NCI-H1048 (cell line): Measurements from ENCODE around the gene CD84.
"Not testable (repeated sequence)": the region's sequence is repeated elsewhere in the genome, so short reads cannot be mapped to it uniquely, and the experiment has no call there.

Experiments
- DNase-seq: peaks from one replicate; lab custom pipeline; 2025; lab: John Stamatoyannopoulos, UW

CD84 gene, protein sequence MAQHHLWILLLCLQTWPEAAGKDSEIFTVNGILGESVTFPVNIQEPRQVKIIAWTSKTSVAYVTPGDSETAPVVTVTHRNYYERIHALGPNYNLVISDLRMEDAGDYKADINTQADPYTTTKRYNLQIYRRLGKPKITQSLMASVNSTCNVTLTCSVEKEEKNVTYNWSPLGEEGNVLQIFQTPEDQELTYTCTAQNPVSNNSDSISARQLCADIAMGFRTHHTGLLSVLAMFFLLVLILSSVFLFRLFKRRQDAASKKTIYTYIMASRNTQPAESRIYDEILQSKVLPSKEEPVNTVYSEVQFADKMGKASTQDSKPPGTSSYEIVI

DNA sequence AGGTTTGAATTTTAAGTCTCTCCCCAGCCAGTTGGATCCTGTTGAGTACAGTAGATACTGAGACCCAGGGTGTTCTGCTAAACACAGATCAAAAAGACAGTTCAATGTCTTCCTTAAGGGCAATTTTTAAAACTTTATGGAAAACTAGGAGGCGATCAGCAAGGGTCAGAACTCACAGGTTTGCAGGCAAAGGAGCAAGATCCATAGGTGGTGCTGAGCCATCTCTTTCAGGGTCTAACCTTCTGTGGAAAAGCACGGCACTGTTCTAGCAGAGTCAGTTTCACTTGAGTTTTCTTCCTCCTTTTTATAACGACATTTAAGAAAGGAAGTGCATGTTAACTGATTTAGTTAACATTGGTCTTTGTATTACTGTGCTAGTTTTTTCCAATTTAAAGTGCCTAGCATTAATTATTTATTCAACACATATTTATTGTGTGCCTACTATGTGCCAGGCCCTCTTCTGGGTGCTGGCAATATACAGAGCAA is at the start of gene CD84:
CD84 (minus strand) TSS at position 281 of the 486 bp plus-strand sequence; CDS start at position 222, 59 bp downstream.
- DNase-seq: no peak

DNA sequence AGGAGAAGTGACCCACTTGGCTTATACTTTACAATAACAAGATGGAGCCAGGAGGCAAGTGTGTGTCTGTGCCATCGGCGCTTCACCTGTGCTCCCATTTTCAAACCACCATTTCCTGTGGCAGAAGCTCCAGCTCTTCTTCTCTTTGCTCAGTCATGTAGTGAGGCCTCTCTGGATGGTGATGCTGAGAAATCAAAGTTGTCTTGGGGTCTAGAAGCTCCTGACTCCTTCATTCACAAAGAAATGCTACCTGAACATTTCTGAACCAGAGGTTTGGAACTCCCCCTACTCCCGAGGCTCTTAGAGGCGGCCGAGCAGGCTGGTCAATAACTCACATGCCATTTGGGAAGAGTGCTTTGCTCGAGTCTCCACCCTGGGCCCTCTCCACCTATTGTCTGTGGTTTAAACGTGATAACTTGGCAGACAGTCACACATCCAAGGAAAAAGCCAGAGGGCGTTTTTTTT is 49.5 kb upstream of the CD84 start:
- no peak for DNase-seq

DNA sequence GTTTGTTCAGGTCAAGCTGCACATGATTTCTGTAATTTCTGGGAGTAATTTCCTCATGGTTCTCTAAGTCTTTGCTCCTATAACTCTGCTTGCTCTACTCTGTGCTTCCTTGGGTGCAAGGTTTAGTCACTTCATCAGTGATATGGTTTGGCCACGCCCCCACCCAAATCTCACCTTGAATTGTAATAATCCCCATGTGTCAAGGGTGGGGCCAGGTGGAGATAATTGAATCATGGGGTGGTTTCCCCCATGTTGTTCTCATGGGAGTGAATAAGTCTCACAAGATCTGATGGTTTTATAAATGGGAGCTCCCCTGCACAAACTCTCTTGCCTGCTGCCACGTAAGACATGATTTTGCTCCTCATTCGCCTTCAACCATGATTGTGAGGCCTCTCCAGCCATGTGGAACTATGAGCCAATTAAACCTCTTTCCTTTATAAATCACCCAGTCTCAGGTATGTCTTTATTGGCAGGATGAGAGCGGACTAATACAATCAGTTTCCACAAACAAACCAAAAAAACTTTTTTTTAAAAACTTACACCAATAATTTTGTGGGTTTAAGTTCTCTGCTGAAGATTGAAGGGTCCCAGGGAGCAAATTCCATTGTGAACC is 48.5 kb upstream of the CD84 start:
- DNase-seq: not testable (repeated sequence)

DNA sequence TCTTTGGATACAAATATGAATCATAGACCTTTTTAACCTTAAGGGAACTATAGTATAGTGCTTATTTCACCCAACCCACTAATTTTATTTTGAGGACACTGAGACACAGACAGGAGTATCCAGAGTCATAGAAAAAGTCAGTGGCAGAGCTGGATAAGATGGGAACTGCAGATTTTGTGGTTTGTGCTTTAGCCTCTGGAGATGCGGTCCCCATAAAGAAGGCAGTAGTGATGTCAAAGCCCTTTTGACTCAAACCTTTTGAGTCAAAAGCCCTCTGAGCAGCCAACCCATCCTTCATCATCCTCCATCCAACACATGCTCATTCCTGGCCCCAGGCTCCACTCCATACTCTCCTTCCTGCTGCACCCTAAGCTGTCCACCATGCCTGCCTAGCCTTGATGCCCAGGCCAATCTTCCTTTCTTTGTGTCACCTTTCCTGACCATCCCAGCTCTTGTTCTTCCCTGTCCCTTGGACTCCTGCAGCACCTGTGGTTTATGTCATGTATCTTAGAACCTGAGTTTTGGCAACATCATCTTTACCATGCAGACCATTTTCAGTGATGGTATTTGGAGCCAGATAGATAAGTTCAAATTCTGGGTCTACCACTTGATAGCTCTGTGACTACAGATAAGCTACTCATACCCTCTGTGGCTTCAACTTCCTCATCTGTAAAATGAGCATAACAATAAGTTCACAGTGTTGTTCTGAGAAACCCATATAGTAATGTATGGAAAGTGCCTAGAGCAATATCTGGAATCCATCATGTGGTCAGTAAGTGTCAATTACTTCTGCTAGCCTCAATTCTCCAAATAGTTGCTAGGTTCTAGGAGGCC is 47.4 kb upstream of the CD84 start:
- DNase-seq: no peak

DNA sequence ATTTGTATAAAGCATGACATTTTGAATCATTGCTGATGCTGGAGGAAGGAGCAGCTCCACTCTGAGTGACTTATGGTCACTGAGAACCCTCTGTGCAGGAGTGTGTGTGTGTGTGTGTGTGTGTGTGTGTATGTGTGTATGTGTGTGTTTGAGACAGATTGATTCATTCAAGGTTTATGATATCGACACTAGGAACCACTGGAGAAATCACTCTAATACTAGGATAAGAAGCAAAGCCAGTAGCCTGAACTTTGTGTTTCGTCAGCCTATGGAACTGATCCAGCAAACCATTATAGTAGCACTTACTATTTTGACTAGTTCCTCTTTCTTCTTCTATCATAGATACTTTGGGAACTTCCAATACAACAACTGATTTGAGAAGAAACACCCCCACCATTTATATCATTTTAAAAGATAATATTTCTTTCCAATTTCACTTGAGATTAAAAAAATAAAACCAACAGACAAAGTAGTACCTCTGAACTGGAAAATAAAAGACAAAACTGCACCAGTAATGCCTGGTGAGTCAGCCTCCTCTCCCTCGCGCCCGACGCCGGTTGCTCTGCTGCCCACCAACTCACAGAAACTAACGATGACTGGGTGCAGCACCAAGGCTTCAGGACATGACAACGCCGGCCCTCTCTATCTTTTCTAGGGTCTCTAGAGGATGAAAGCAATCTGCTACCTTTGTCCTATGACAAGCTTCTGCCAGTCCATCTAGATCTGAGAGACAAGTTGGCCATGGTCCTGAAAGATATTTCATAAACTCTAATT is 46.6 kb upstream of the CD84 start:
- DNase-seq: no peak

DNA sequence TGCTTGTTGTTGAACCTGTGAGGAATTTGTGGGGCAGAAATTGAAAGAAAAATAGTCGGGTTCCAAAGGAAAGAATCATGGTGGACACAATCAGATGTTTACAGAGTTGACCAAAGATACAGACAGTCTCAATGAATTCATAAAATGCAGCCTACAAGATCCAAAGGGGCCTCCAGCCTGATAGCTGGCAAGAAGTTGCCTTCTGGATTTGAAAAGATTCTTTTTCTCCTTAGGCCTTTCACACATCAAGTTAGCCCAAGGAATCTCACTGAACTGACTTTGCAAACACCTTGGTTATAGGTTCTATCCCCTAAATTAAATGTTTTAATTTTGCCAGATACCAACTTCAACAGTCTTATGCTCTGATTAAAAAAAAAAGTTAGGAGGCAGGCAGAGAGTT is 46.0 kb upstream of the CD84 start:
- DNase-seq: no peak

DNA sequence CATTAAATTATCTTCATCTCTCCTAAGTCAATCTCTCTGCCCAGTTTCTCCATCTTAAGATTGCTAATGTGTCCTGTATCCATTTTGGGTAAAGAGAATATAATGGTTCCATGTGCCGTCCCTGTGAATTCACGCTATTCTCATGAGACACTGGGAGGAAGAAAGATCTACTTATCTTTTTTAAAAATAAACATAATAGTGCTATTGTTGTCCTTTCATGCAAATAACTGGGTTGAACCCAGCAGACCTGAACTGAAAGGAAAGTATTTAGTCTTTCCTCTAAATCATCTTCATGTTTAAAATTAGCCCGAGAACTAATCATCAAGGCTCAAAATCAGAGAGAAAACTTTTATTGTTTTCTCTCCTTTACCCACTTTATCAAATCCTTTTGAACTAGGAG is 45.2 kb upstream of the CD84 start:
- DNase-seq: no peak

DNA sequence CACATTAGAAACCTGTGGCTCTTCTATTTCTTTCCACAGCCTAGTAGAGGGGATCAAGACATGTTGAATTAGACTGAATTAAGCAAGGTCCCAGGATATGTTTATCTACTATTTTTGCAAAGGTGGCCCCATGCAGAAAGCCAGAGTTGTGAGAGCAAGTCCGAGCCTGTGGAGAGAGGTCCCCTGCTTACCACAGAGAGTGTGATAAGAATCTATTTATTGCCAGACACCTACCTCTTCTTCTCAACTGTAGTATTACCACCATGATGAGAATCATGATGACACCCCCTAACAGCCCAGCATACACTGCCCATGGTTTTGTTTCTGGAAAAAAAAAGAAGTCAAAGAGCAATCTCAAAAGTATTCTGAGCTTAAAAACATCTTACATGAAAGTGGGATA is 44.6 kb upstream of the CD84 start:
- no peak for DNase-seq

DNA sequence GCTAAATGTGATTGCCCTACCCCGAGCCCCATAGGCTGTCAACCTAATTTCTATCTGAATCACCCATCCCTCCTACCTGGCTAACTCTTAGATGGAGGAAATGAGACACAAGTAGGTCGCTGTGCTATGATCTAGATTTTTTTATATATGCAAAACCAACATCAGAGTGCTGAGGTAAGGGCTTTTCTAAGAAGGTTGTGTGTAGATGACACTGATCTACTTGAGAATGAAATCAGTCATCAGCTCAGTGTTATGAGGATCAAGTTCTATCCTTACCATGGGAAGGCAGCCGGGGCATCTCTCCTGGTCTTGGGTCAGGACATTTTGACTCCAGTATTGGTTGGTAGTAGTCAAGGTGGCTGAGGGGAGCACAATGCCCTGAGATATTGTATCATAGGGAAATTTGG is 43.9 kb upstream of the CD84 start:
- DNase-seq: no peak

DNA sequence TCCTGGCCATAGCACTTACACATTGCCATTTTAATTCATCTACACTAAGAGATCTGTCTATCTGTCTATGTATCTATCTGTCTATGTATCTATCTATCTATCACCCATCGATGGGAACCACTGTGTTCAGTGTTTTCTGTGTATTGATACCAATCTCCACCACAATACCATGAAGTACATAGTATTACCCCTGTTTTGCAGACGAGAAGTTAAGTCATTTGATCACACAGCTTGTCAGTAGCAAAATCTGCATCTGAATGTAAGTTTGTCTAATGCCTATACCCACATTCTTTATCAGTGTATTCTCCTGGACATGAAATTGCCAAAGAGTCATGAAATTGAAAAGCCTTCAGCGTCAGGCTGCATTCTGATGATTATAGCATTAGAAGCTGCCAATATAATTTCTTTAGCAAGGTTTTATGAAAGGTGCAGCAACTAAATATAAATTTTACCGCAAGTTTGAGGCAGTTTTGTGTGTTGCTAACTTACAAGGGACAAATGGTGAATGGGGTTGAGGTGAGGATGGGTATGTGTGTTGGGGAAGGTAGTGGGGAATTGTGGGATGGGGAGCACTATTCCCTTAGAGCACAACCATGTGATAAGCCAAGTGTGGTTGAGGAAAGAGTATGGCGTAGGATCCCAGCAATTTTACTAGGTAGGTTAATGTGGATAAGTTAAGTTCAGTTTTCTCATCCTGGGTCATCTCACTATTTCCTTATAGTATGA is 43.4 kb upstream of the CD84 start:
- no peak for DNase-seq

DNA sequence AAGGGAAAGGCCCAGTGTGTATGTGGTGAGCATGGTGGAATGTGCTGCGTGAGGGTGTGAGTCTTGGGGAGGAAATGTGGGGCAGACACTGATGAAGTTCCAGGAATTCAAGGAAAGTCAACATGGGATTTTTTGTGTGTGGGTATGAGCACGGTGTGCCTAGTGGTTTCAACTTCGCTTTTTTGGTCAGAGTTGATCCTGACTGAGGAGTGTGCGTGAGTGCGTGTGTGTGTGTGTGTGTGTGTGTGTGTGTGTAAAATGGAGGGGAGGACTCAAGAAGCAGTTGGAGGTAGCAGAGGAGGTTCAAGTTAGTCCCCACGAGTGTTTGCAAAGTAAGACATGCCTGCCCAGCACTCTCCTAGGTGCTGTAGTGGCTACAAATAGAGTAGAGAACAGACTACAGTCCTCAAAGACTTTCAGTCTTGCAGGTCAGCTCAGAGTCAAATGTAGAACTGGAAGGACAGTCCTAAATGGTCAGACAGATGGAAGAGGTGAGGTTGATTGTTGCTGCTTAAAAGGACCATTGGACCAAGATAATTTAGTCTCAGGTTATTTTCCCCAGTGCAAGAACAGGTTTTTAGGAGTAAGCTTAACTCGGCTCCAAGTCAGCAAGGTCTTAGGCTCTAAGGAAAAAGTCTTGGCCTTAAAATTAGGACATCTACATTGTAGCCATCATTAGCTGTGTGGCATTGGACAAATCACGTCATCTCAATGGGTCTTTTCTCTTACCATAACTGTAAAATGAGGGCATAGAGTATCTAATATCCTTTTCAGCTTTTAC is 42.5 kb upstream of the CD84 start:
- no peak for DNase-seq

DNA sequence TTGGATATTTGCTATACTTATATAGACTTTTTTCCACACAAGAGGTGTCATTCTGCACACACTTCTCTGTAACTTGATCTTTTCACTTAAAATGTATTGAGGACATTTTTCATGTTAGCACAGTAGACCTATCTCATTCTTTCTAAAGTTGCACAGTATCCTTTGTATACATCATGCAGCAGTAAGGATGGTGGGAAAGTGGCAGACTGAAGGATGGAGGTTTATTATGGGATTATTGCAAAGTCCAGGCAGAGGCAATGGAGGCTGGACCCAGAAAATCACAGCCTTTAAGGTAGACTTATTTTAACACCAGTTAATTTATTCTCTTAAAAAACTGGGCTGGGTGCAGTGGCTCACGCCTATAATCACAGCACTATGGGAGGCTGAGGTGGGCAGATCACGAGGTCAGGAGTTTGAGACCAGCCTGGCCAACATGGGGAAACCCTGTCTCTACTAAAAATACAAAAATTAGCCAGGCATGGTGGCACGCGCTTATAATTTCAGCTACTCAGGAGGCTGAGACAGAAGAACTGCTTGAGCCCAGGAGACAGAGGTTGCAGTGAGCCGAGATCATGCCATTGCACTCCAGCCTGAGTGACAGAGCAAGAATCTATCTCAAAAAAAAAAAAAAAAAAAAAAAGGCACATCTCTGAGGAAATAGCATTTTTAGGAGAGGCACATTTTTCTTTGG is 41.8 kb upstream of the CD84 start:
- DNase-seq: no peak

DNA sequence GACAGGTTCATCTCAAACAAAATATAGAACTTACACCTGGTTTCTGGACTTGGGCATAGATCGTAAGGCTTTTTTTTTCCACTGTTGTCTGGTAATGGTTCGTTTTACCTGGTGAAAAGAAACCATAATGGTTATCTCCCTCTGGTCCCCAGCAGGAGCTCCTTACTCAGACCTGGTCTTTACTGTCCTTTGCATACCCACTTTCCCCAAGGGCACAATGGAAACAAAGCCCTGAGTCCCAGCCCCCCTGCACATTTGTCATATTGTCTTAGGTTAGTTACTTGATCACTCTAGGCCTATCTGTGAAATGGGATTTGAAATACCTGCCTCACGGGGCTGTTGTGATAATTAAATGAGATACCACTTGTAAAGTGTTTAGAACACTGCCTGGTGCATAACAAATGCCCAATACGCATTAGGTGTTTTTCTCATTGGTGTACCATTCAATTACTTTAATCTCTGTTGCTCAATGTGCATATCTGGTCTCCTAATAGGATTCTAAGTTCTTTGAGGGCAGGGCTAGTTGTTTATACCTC is 40.5 kb upstream of the CD84 start:
- no peak for DNase-seq

DNA sequence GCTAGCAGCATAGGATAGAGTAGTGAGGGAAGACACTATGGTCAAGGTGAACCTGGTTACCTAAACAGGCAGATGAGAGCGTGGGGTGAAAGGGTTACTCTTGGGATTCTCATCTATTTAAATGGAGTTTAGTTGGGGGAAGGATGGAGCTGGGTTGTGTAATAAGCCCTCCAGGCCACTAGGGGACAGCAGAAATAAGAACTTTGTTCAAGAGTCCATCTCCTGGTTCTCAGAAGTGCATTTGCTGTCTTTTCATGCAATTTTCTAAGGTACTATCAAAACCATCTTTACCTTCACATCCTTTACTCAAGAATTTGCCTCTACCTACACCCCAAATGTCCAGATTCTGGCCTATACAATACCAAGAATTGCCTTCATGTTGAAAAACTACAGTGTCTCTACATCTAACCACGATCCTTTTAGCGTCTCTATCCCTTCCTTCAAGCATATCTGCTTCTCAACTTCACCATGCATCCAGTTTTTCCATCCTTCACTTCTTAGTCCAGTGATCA is 39.5 kb upstream of the CD84 start:
- DNase-seq: no peak

DNA sequence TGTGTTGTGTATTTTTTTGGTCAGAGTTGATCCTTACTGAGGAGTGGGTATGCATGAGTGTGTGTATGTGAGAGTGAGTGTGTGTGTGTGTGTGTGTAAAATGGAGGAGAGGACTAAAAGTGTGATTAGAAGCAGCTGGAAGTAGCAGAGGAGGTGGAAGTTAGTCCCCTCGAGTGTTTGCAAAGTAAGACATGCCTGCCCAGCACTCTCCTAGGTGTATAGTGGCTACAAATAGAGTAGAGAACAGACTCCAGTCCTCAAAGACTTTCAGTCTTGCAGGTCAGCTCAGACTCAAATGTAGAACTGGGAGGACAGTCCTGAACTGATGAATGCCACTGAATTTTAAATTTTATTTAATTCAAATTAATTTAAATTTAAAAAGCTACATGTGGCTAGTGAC is 39.0 kb upstream of the CD84 start:
- no peak for DNase-seq

DNA sequence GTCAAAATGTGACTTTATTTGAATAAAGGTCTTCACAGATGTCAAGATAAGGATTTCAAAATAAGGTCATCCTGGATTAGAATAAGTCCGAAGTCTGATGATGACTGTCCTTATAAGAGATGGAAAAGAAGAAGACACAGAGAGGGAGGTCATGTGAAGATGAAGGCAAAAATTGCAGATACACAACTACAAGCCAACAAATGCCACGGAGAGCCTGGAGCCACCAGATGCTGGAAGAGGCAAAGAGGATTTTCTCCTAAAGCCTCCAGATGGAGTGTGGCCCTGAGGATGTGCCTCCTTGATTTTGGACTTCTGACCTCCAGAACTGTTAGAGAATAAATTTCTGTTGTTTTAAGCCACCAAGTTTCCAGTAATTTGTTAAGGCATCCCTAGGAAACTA is 36.4 kb upstream of the CD84 start:
- DNase-seq: no peak

DNA sequence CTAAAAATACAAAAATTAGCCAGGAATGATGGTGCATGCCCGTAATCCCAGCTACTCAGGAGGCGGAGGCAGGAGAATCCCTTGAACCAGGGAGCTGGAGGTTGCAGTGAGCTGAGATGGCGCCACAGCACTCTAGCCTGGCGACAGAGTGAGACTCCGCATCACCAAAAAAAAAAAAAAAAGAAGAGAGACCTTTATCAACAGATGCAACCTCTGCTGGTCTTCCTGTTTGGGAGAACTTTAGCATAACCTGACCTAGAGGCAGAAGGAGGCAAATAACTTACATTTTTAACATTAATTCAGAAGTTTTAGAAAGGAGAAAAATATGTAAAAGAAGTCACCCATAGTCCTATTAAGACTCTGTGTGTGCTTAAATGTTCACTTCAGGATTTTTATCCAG is 35.1 kb upstream of the CD84 start:
- no peak for DNase-seq

DNA sequence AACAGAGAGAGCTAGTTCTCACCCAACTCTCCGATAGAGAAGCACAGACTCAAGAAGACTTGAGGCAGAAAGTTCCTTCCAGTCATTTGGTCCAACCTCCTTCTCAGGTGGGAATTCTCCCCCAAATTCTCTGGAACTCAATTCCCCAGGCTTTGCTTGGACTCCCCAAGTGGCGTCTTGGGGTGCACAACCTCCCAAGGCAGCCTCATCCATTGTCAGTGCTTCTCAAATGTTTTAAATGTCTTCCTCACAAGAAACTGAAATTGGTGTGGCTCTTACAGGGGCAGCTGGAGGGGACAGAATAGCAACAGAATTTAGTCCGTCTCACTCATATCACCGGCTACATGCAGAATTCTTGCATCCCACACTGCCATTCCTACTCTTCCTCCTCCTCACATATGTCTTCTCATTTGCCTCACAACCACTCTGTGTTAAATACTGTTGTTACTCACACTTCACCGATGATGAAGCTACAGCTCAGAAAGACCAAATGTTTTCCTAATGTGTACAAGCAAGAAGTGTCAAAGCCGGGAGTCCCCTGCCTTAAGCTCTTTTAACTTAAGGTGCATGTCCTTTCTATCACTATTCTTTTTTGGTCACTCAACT is 33.4 kb upstream of the CD84 start:
- no peak for DNase-seq
